Esophagus muscularis mucosa (tissue), 4 donors: ENCODE measurements around the gene OR4F16.
"Not testable (repeated sequence)": the region's sequence is repeated elsewhere in the genome, so short reads cannot be mapped to it uniquely, and the experiment has no call there.

Experiments
- EP300 ChIP-seq: sonication (generic); formaldehyde crosslinking; IDR thresholded peaks from one replicate; pipeline ENCODE4 v1.6.1; 2017; ENCODE audit warnings: antibody characterized with exemption
- POLR2A ChIP-seq: fragments of 450-650 bp; IDR thresholded peaks from one replicate; pipeline ENCODE4 v1.6.1; 2017; ENCODE audit warnings: antibody characterized with exemption, moderate library complexity, mild to moderate bottlenecking, low read depth
- POLR2AphosphoS5 ChIP-seq, 2 donors: sonication (generic); formaldehyde crosslinking; IDR thresholded peaks; one replicate each; pipeline ENCODE4 v1.6.1; 2017; ENCODE audit warnings: antibody characterized with exemption in 2 of 2
- TF ChIP-seq, protein P1 (sequence below), 3 experiments: fragments of 200-600 bp in 2 of 3; fragments of 450-650 bp in 1 of 3; sonication (generic) in 2 of 3; IDR thresholded peaks; one replicate each; pipeline ENCODE4 v1.5.1; 2017 to 2019; ENCODE audit warnings: antibody characterized with exemption in 3 of 3, mild to moderate bottlenecking in 2 of 3, moderate library complexity in 1 of 3

DNA sequence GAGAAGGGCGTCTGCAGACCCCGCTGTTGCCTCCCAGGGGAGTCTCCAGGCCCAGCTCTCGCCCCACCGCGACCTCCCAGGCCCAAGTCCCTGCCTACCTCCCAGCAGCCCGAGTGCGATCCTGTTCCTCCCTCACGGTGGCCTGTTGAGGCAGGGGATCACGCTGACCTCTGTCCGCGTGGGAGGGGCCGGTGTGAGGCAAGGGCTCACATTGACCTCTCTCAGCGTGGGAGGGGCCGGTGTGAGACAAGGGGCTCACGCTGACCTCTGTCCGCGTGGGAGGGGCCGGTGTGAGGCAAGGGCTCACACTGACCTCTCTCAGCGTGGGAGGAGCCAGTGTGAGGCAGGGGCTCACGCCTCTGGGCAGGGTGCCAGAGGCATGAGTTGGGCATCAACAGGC lies 40.6 kb upstream of the OR4F16 start:
- not testable (repeated sequence) for TF ChIP-seq POLR2AphosphoS5 (IDR thresholded peaks at IDR 0.05); EP300; POLR2A
- TF ChIP-seq, protein P1, sequence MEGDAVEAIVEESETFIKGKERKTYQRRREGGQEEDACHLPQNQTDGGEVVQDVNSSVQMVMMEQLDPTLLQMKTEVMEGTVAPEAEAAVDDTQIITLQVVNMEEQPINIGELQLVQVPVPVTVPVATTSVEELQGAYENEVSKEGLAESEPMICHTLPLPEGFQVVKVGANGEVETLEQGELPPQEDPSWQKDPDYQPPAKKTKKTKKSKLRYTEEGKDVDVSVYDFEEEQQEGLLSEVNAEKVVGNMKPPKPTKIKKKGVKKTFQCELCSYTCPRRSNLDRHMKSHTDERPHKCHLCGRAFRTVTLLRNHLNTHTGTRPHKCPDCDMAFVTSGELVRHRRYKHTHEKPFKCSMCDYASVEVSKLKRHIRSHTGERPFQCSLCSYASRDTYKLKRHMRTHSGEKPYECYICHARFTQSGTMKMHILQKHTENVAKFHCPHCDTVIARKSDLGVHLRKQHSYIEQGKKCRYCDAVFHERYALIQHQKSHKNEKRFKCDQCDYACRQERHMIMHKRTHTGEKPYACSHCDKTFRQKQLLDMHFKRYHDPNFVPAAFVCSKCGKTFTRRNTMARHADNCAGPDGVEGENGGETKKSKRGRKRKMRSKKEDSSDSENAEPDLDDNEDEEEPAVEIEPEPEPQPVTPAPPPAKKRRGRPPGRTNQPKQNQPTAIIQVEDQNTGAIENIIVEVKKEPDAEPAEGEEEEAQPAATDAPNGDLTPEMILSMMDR (IDR thresholded peaks at IDR 0.05), result not testable (repeated sequence)
